Fibroblast of lung (primary cell): ENCODE results near the gene PILRB. TPM values are rescaled to one million over a fixed set of nuclear protein-coding genes. Genes with fewer than 3 reads are reported as not detected.

Source experiments
- DNase-seq, 2 donors: peaks; one replicate each; pipeline versions ENCODE4 v3.0.0 to v3.0.0-alpha.2; 2010; ENCODE audit warnings: low read depth in 2 of 2
- H2AFZ ChIP-seq: 2 replicates; pipeline ENCODE4 v1.5.1; 2012; ENCODE audit warnings: low read length, control low read depth, inconsistent platforms
- H3K27ac ChIP-seq: 2 replicates; pipeline ENCODE4 v1.5.1; 2011; ENCODE audit warnings: low read length, control low read depth; ENCODE audit not compliant: insufficient read depth
- H3K27me3 ChIP-seq: 2 replicates; pipeline ENCODE4 v1.5.1; 2011; ENCODE audit warnings: mild to moderate bottlenecking, low read length; ENCODE audit not compliant: control insufficient read depth, insufficient read depth
- H3K36me3 ChIP-seq: 2 replicates; pipeline ENCODE4 v1.5.1; 2011; ENCODE audit warnings: low read length; ENCODE audit not compliant: control insufficient read depth, insufficient read depth
- H3K4me1 ChIP-seq: 2 replicates; pipeline ENCODE4 v1.5.1; 2011; ENCODE audit warnings: low read length; ENCODE audit not compliant: control insufficient read depth, insufficient read depth; ENCODE audit errors: extremely low read depth
- H3K4me2 ChIP-seq: 2 replicates; pipeline ENCODE4 v1.5.1; 2011; ENCODE audit warnings: low read length, control low read depth; ENCODE audit not compliant: insufficient read depth; ENCODE audit errors: extremely low read depth
- H3K4me3 ChIP-seq, 4 experiments: fragments of 200-600 bp in 1 of 4; sonication (generic) in 1 of 4; replicated peaks in 1 of 4; 2 replicates each; pipeline ENCODE4 v1.5.1; 2011 to 2016; ENCODE audit warnings: low read length in 4 of 4, low read depth in 3 of 4, mild to moderate bottlenecking in 3 of 4, control low read depth in 2 of 4, inconsistent platforms in 1 of 4, mixed read lengths in 1 of 4; ENCODE audit not compliant: insufficient read depth in 1 of 4; ENCODE audit errors: control extremely low read depth in 1 of 4
- H3K79me2 ChIP-seq: 2 replicates; pipeline ENCODE4 v1.5.1; 2012; ENCODE audit warnings: mild to moderate bottlenecking, low read length, inconsistent platforms; ENCODE audit not compliant: control insufficient read depth, insufficient read depth
- H3K9ac ChIP-seq: 2 replicates; pipeline ENCODE4 v1.5.1; 2011; ENCODE audit warnings: mild to moderate bottlenecking, low read length, control low read depth; ENCODE audit not compliant: insufficient read depth
- H3K9me3 ChIP-seq: 2 replicates; pipeline ENCODE4 v1.5.1; 2012; ENCODE audit warnings: low read depth, low read length; ENCODE audit not compliant: control insufficient read depth, insufficient read depth
- H4K20me1 ChIP-seq: 2 replicates; pipeline ENCODE4 v1.5.1; 2011; ENCODE audit warnings: low read length; ENCODE audit not compliant: control insufficient read depth, insufficient read depth; ENCODE audit errors: extremely low read depth
- CTCF ChIP-seq, 2 donors: IDR thresholded peaks in 1 of 2; conservative IDR thresholded peaks in 1 of 2; 1 replicate in 1 of 2; 2 replicates in 1 of 2; pipeline ENCODE4 v1.5.1; 2011 to 2012; ENCODE audit warnings: low read length in 2 of 2, control low read depth in 1 of 2, inconsistent platforms in 1 of 2, low read depth in 1 of 2, mild to moderate bottlenecking in 1 of 2
- EZH2 ChIP-seq: IDR thresholded peaks from 2 replicates; pipeline ENCODE4 v1.5.1; 2012; ENCODE audit warnings: low read length, control low read depth, mild to moderate bottlenecking; ENCODE audit errors: missing control alignments
- polyA plus RNA-seq, 2 donors: library from polyadenylated mRNA; depleted of rRNA in 1 of 2; stranded (reverse) in 1 of 2; unstranded in 1 of 2; fragments of >200 nt; gene quantifications; 2 replicates each; pipeline ENCODE4 v1.2.1, GENCODE V29; 2011 to 2012; ENCODE audit warnings: missing spikeins in 1 of 2
- total RNA-seq: library from RNA; depleted of rRNA; stranded (reverse); fragments of >200 nt; gene quantifications from 2 replicates; pipeline ENCODE4 v1.2.1, GENCODE V29; 2014

PILRB gene
- total and polyA plus RNA-seq, 2 donors (not counting 1 experiment from before 2014, with no cell fraction given): 4.3 to 6.5 TPM

GRCh38 chr7:100411101-100411500, 53.2 kb downstream of the PILRB start:
- Histone ChIP-seq H3K4me2 (no peak overlapping the region), H3K79me2 (no peaks in the 10 kb centered on the region)
- no peak for TF ChIP-seq EZH2
- TF ChIP-seq CTCF (conservative IDR thresholded peaks at IDR 0.05 in 1 of 2, IDR thresholded peaks at IDR 0.05 in 1 of 2; ENCODE audit: low read depth in 1 of 2, low read length in 2 of 2): no peak

GRCh38 chr7:100413346-100413745, 55.4 kb downstream of the PILRB start:
- H4K20me1 ChIP-seq: peaks cover 2% of the 10 kb centered on the region
- TF ChIP-seq EZH2: no peak
- no peak for TF ChIP-seq CTCF (conservative IDR thresholded peaks at IDR 0.05 in 1 of 2, IDR thresholded peaks at IDR 0.05 in 1 of 2; ENCODE audit: low read depth in 1 of 2, low read length in 2 of 2)
- no peaks in the 10 kb centered on the region for H3K4me1 ChIP-seq
- no peak overlapping the region for H3K4me3 ChIP-seq
- H2AFZ ChIP-seq: no peak overlapping the region
- peaks cover 15% of the 10 kb centered on the region for H3K27me3 ChIP-seq
- no peaks in the 10 kb centered on the region for H3K79me2 ChIP-seq
- no peak overlapping the region for H3K9ac ChIP-seq
- no peaks in the 10 kb centered on the region for H3K9me3 ChIP-seq
- no peak overlapping the region for H3K27ac ChIP-seq
- H3K4me2 ChIP-seq: no peak overlapping the region
- DNase-seq: no peak
- no peaks in the 10 kb centered on the region for H3K36me3 ChIP-seq

More at GRCh38 chr7:100411101-100411500, 53.2 kb downstream of the PILRB start:
- Histone ChIP-seq H4K20me1 (peaks cover 2% of the 10 kb centered on the region), H3K9ac (no peak overlapping the region), H2AFZ (no peak overlapping the region), H3K27me3 (peaks cover 15% of the 10 kb centered on the region), H3K36me3 (no peaks in the 10 kb centered on the region), H3K9me3 (no peaks in the 10 kb centered on the region), H3K27ac (no peak overlapping the region), H3K4me1 (no peaks in the 10 kb centered on the region), H3K4me3 (no peak overlapping the region)
- DNase-seq: no peak

DNA sequence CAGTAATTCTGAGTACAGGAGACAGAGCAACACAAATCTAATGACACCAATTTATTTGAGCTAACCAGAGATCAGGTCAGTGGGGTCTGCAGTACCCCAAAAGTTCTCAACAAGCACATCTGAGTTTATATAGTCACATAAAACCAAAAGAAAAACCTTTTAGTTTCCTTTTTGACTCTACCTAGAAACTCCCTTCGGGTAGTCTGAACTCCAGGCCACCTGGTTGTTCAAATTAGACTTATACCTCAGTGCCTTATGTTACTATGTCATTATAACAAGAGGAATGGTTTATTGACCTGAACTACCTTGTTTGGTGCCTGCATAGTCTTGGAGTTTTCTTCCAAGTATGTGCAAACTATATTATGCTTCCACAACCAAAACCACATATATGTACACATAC, 56.0 kb downstream of the PILRB start:
- no peak for TF ChIP-seq CTCF (conservative IDR thresholded peaks at IDR 0.05 in 1 of 2, IDR thresholded peaks at IDR 0.05 in 1 of 2; ENCODE audit: low read depth in 1 of 2, low read length in 2 of 2)
- TF ChIP-seq EZH2: no peak

More for the DNA sequence above, 56.0 kb downstream of the PILRB start:
- no peak overlapping the region for H3K27ac ChIP-seq
- no peak overlapping the region for H3K4me3 ChIP-seq
- H3K27me3 ChIP-seq: peaks cover 15% of the 10 kb centered on the region
- no peak overlapping the region for H3K9ac ChIP-seq
- no peaks in the 10 kb centered on the region for H3K9me3 ChIP-seq
- no peaks in the 10 kb centered on the region for H3K4me1 ChIP-seq
- no peaks in the 10 kb centered on the region for H3K36me3 ChIP-seq
- H3K79me2 ChIP-seq: no peaks in the 10 kb centered on the region
- DNase-seq: no peak
- H4K20me1 ChIP-seq: peaks cover 2% of the 10 kb centered on the region
- H2AFZ ChIP-seq: no peak overlapping the region
- no peak overlapping the region for H3K4me2 ChIP-seq
